Activated CD4-positive, alpha-beta T cell treated with anti-CD3 and anti-CD28 coated beads for 24 hours (primary cell): ENCODE data around the gene TEK.
"Not testable (repeated sequence)": the region's sequence is repeated elsewhere in the genome, so short reads cannot be mapped to it uniquely, and the experiment has no call there.

ENCODE experiments used
- DNase-seq, 2 donors: peaks; one replicate each; pipeline ENCODE4 v3.0.0-alpha.2; 2020; ENCODE audit warnings: low read depth in 2 of 2

The TEK gene

DNA sequence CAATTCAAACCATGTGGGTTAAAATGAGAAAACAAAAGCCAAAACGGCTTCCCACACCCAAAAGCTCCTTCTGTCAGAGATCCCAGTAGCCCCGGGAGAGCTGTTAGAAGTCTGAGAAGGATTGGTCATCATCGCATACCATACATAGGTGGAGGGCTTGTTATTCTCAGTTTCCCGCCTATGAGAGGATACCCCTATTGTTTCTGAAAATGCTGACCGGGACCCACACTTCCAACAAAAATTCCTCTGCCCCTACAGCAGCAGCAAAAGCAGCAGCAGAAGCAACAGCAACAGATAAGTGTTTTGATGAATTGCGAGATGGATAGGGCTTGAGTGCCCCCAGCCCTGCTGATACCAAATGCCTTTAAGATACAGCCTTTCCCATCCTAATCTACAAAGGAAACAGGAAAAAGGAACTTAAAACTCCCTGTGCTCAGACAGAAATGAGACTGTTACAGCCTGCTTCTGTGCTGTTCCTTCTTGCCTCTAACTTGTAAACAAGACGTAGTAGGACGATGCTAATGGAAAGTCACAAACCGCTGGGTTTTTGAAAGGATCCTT, at the start of gene TEK:
Gene TEK, plus strand, starts transcription at position 245 of the 561 bp plus-strand sequence. CDS start 366 bp downstream, outside the sequence.
- DNase-seq = no peak

DNA sequence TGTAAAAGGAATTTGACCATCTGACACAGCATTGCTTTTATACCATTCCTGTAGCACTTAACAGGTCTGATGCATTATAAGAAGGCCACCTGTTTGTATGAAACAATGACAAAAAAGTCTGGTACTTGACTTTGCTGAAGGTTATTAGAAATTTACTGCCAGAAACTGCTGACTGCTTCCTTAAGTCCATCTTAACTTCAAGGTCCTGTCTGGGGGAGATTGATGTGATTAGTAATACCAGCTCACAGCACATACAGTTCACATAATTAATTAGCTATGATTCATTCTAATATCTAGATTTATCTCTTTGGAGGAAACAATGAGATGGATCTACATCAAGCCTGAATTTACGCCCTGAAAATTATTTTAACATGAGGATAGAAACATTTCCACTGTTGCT, 49.6 kb upstream of the TEK start:
- no peak for DNase-seq

DNA sequence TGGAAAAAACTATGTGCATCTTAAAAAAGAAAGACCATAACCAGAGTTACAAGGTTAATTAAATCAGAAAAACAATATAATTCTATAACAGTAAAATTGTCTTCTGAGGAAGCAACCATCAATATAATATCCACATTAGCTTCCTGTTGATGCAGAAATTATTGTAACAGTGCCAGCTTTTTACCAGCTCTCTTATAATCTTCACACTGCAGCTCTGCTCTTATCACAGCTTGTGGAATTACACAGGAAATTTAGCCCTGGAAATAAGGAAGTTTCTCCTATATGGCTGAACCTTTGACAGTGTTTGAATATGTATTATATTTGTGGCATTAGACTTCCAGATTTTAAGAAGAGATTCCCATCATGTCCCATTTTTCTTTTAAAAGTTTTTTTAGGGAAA, 49.1 kb upstream of the TEK start:
- DNase-seq = no peak

DNA sequence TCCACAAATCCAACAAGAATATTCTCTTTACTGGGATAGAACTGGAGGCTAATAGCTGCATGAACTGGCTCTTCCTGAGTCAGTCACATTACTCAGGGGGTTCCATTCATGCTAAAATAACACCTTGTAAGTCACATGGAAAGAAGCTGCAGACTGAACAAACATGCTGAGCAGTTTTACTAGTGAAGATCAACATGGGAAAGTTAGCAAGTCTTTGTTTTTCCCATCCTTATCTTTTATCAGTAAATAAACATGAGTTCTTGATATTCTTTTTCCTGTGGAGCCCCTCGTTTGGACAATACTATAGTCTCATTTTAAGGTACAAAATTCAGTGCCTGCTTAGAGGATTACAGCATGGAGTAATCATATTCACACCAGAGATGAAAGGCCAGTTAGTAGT, 43.7 kb upstream of the TEK start:
- no peak for DNase-seq

DNA sequence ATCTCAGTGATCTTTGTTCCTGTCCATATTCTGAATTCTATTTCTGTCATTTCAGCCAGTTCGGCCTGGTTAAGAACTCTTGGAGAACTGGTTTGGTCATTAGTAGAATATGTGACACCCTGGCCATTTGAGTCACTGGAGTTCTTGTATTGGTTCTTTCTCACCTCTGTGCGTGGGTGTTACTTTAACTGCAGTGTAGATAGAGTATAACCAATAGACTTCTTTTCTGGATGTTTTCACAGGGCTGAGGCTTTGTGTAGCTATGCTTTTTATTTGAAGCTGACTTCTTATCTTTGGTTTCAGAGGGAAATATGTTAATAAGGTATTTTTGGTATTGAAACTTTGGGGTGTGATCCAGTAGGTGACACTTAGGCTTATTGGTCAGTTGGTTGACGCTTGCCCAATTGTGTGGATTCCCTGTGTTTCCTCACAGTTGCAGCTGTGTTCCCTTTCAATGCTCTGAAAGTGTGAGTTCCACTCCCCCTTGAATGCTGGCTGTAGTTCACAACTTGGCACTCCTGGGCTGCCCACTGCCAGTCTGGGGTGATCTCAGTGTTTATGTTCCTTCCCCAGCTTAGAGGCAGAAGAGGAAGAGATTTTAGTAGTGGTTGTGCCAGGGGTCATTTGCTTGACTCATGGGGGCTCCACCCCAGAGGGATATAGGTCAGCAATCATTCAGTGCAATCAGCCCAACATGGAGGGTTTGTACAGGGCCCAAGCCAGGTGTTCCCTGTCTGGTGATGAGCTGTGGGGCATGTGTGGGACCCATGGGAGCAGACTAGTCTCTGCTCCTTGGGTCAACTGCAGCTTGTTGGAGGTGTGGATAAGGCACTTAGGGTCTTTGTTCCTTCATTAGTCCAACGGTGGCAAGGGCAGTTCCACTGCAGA, 34.9 kb upstream of the TEK start:
- no peak for DNase-seq

DNA sequence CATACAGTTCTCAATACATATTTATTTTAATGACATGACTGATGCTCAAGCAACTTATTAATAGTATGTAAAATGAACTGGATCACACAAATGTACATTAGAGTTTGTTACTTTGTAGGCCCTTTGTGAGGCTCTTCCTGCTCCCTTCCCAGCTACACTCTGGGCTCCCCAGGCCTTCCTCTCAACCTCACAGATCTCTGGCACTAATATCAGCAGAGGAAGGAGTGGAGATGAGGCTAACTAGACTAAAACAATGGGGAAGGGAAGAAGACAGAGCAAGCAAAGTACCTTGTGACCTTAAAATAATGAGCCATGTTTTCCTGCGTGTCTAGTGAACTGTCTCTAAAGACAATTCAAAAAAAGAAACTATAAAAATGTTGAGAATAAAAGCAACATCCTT, 30.3 kb upstream of the TEK start:
- DNase-seq = no peak

DNA sequence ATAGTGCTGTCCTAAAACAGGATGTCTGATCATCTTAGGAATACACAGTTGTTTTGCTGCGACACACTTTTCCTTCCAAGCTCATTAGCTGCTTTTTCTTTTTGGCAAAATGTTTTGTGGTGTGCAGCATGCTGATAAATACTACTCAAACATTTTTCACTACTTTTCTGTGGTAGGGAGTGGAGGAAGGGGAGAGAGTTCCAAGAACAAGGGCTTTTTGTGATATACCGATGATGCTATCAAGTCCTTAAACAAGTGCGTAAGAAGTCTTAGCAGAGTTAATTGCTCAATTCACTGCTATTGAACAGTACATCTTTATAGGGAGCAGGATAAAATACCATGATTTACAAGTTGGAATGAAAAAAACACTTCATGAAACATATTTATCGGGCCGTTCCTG, 23.6 kb upstream of the TEK start:
- no peak for DNase-seq

DNA sequence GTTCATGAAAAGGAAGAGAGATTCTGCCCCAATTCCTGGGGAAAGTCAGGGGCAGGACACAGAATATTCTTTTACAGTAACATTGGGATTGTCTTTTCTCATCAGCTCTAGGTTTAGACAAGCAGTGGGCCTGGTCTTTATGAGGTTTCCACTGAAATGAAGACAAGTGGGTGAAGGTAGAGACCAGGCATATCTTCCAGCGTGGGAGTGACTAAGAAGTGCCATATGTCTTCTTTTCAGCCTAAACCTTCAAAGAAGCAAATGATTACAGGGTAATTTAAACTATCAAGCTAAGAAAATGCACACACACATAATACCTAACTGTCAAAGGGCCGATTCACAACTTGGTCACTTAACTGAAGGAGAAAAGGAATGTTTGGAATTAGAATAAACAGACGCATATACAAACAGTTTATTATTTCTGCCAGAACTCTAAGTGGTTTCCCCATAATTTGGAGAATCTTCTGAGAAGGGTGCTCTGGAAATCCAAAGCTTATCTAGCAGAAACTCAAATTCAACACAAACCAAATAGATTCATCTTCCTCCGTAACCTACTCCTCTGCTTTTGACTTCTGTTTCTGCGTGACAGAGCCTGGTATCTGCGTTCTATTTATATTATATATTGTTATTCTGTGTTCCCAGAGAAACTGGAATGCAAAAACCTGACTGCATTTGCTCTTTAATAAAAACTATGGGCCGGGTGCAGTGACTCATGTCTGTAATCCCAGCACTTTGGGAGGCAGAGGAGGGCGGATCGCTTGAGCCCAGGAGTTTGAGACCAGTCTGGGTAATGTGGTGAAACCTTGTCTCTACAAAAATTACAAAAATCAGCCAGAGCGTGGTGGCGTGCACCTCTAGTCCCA, 22.0 kb upstream of the TEK start:
- DNase-seq = no peak

DNA sequence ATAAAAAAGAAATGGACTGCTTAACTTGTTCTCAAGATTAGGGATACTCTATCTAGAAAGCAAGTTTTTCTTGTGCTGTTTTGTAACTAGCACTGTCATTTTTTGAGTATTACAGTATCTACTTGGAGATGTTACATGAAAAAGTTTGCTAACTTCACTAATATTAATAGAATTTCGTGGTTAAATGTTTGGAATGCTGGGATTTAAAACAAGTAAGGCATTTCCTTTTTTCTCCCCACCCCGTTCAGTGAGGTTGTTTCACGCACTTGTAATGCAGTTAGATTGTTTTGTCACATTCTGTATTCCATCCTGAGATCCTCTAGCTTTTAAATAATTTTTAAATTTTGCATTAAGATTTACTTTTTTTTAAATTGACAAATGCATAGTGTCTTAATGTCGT, 20.0 kb upstream of the TEK start:
- no peak for DNase-seq

DNA sequence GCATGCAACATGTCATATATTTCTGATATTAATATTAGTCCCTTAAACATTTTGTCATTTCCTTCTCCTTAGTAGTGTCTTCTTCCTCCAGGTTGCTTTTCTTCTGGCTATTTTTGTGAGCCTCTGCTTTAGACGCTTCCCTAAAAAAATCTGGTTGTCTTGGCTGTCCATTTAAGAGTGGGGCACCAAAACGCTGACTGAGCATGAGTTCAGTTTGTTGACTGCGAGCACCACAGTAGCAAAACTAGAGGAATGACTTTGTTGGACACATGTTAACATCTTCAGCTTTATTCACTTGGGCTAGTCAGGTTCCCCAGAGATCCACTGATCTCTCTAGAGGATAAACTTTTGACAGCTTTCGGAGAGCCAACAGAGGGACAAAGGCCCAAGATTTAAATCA, 19.3 kb upstream of the TEK start:
- DNase-seq = no peak

DNA sequence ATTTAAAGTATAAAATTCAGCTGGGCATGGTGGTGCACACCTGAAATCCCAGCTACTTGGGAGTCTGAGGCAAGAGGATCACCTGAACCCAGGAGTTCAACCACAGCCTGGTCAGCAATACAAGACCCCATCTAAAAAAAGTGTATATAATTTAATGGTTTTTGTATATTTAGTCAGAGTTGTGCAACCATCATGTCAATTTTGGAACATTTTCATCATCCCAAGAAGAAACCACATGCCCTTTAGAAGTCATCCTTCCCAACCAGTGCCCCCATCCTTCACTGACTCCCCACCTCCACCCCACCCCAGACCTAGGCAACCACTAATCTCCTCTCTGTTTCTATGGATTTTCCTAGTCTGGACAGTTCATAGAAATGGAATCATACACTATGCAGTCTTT, 18.8 kb upstream of the TEK start:
- DNase-seq = no peak

DNA sequence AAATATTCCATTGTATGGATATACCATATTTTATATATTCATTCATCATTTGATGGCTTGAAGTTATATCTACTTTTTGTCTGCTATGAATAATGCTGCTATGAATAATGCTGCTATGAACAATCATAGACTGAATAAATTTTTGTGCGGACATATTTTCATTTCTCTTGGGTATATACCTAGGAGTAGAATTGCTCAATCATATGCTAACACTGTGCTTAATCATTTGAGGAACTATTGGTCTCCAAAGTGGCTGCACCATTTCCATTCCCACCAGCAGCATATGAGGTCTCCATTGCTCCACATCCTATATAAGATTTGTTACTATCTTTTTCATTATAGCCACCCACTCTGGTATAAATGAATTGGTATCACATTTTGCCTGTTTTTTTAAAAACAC, 18.3 kb upstream of the TEK start:
- DNase-seq = no peak

DNA sequence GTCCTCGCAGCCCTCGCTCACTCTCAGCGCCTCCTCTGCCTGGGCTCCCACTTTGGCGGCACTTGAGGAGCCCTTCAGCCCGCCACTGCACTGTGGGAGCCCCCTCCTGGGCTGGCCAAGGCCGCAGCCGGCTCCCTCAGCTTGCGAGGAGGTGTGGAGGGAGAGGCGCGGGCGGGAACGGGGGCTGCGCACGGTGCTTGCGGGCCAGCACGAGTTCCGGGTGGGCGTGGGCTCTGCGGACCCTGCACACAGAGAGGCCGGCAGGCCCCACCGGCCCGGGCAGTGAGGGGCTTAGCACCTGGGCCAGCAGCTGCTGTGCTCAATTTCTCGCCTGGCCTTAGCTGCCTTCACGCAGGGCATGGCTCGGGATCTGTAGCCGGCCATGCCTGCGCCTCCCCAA, 16.5 kb upstream of the TEK start:
- DNase-seq = not testable (repeated sequence)

DNA sequence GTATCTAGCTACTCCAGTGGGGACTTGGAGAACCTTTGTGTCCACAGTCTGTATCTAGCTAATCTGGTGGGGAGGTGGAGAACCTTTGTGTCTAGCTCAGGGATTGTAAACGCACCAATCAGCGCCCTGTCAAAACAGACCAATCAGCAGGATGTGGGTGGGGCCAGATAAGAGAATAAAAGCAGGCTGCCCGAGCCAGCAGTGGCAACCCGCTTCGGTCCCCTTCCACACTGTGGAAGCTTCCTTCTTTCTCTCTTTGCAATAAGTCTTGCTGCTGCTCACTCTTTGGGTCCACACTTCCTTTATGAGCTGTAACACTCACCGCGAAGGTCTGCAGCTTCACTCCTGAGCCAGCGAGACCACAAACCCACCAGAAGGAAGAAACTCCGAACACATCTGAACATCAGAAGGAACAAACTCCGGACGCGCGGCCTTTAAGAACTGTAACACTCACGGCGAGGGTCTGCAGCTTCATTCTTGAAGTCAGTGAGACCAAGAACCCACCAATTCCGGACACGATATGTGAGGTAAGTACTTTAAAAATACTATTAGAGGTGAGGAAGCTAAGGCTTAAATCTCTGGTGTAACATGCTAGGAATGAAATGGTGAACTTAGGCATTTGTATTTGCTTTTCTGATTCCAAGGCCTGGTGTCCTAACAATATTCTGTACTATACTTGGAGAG, 15.5 kb upstream of the TEK start:
- DNase-seq = not testable (repeated sequence)

DNA sequence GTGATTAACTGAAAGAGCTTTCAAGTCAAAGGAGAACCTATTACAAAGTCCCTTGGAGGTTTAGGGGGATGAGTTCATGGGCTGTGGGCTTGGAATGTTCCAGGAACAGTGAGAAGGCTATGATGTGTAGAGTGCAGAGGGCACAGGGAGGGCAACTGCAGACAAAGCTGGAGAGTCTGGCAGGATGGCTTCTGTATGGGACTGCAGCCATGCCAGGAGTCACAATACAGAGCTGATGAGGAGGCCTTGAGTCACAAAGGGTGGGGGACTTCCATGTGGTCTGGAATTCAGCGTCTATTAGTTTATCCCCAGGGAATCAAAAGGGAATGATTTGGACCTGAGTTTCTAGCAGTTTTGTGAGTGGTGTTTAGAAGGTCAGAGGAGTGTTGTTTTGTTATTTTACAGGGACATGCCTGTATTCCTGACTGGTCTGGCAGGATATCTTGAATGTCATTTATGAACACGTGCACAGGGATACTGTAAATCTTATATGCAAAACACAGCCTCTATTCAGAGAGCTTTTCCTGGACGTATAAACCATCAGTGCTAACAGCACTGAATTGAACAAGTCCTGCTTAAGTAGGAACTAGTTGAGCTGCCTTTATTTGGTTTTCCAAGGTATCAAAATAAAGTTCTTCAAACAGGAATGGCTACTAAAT, 14.3 kb upstream of the TEK start:
- DNase-seq = no peak

DNA sequence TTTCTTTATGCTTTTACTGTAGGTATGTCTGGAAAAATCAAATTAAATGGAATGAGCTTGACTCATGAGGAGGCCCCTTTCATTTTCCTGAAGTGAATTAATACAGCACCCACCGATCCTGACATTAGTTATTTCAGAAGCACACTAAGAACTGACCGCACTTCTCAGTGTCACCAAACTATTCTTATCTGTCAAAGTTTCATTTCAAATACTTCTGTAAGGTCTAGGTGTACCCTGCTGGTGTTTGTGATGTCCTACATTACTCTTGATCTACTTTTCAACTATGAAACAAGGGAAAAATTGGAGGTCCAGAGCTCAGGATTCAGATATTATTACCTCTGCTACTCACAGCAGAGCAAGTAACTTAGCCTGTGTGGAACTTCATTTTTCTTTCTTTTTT, 1.8 kb upstream of the TEK start:
- DNase-seq = no peak

DNA sequence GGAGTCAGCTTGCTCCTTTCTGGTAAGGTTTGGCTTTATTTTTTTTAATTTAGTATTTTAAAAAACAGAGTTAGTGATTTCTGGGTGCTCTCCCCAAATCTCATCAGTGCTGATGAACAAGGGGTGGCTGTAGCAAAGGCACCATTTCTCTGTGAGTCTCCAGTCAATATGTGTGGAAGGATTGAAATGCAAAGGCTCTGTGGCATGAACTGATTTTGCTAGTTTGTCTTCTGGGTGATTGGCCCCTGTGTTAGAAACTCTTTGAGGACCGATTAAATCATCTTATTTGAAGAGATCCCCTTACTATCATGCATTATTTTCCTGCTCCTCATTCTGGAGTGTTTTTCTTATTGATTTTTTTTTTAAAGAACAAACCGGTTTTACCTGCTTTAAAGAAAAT, 596 bp downstream of the TEK start:
- DNase-seq = no peak

DNA sequence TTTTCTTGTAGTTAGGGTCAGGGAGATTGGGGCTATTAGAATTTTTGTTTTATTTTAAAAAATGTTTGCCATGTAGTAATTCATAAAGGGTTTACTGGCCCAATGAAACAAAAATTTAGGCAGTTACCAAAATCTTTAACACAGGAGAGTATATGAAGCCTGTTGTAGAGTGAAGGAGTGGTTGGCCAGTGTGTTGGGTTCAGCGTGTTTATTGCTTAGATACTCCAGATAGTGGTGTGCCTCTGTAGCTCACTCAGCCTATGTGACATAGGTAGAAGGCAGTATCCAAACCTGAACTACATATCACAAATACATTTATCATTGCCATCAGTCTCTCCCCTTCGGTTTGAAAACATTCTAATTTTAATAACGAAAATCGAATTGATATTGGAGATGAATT, 1.2 kb downstream of the TEK start:
- DNase-seq = no peak

DNA sequence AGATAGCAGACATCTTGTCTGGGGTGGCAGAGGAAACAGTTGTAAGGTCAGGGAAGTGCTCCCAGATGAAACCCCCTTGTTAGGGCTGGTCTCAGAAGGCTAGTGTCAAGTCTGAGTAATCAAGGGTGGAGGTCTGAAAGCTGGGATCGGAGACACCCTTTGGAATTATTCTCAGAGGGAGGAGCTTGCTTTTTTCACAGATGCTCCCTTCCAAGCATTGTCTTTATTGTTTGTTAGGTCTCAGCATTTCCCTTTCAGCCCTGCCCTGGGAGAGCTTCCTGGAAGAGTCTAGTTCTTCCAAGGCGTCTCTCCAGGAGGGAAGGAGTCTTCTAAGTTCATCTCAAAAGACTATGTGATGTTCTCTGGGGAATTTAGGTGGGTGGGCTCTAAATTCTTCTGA, 3.2 kb downstream of the TEK start:
- DNase-seq = no peak

DNA sequence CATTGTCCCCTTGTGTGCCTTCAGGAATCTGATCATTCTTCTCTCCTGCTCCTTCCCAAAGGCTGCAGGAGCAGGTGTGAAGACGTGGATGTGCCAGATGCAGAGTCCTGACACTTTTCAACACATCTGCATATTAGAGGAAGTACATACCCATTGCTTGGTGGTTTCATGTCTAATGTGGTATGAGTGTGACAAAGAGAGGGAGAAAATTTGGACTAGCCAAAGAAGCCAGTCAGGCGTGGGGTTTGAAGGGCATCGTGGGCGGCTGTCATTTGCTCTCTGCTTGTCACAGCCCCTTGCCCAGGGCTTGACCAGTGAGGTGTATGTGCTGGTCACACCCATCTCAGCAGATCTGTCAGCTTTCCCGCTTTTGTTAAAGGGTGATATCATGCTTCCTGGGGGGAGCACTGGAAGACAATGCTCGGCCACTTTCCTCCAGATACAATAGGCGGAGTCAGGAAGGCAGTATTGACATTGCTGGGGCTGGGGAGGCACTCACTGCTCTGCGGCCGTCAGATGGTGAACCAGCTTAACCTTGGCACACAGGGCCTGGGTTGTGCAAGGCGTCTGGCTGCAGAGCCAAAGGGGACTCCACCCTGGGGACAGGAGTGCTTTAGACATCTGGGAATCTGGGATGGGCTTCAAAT, 8.6 kb downstream of the TEK start:
- no peak for DNase-seq

DNA sequence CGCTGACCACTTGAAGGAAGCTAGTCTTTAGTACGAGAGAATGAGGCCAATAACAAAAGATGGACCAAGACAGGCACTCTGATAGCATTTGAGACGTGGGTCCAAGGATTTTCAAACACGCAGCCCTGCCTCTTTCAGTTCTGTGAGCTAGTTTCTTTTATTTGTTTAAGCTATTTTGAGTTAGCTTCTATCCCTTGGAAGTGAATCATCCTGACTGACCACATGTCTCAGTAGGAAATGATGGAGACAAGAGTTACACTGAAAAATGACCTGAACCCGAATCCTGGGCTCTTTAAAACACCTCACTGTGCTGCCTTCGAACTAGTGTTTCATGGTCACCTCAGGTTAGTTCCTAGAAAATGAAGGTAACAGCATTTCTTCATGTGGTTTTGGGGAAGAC, 9.9 kb downstream of the TEK start:
- DNase-seq = no peak
